NCI-H128 (cell line): ENCODE measurements around the gene AGMAT.

Source experiments
- DNase-seq: peaks from one replicate; lab custom pipeline; 2025; ENCODE audit not compliant: unreplicated experiment; lab: John Stamatoyannopoulos, UW

Gene AGMAT

GRCh38 chr1:15524283-15525049 is 60.4 kb downstream of the AGMAT start:
- DNase-seq = peak; percentile 100

DNA sequence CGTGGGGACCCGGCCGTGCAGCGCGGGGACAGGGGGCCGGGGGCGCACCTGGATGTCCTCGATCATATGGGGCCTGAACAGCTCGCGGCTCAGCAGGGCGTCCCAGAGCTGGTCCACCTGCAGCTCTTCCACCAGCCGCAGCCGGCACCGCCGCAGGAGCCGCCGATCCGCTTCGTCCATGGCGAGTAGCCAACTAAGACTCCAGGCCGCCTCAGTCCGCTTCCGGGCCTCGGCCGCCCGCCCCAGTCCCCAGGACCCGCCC is 60.9 kb downstream of the AGMAT start, which contains the start of gene CASP9:
Gene CASP9, minus strand, starts transcription at position 195 of the 262 bp plus-strand sequence. Its CDS starts 15 bp downstream, at position 180.
- DNase-seq = no peak

DNA sequence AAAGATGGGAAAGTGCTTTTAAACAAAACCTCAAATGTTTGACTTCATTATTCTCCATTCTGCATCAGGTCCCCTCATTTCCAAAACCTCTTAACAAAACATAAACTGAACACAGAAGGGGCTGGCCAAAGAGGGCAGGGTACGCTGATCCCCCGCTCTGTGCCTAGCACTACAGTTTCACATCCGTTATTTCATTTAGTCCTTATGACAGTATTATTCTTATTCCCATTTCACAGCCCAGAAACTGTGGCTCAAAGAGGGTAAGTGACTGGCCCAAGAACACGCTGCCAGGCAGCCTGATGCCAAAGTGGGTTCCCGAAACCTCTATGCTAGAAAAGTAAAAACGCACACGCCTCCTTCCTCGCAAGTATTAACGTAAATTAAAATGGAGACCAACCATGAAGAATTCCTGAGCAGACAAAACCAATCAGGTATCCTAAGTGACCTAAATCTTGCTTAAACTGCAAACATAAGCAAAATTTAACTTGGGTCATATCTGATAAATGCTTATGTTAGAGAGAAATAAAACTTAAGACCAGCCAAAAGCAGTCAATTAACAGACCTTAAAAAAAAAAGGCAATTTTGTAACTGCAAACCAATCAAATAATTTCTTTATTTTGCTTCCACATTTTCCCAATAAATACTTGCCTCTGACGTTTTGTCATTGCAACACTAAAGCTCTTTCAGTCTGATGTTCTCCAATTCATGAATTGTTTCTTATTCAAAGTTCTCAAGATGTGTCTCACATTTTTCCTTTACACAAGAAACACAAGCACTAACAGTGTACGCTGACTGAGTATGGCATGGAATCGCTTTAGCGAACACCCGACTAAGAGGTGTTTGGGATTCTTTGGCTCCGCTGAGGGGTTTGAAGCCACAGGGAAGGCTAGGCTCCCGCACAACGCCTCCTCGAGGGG is 61.5 kb downstream of the AGMAT start:
- DNase-seq = no peak

- DNase-seq = no peak
These were observed 62.3 kb downstream of the AGMAT start for GRCh38 chr1:15522551-15522950.
